G401.6 (cell line): ENCODE measurements around the gene HOXA13.

ENCODE experiments used
- FAIRE-seq: peaks from 2 replicates; lab custom pipeline; 2012; peaks lifted over from hg19 to GRCh38; lab: Jason Lieb, UNC

HOXA13 gene

GRCh38 chr7:27192546-27193334 lies 7.2 kb downstream of the HOXA13 start:
- no peak for FAIRE-seq

- FAIRE-seq = no peak
These were observed 7.9 kb downstream of the HOXA13 start for GRCh38 chr7:27191833-27192545.

- FAIRE-seq = no peak
These were observed 8.6 kb downstream of the HOXA13 start for GRCh38 chr7:27191161-27191731.

GRCh38 chr7:27189997-27190748 lies 9.7 kb downstream of the HOXA13 start:
- FAIRE-seq = no peak

GRCh38 chr7:27189295-27189996 lies 10.4 kb downstream of the HOXA13 start:
- no peak for FAIRE-seq

GRCh38 chr7:27188386-27189294 lies 11.3 kb downstream of the HOXA13 start:
- no peak for FAIRE-seq

GRCh38 chr7:27187475-27188385 lies 12.2 kb downstream of the HOXA13 start:
- no peak for FAIRE-seq

- peak; percentile 19 for FAIRE-seq
These were observed 13.0 kb downstream of the HOXA13 start for GRCh38 chr7:27186668-27187474.

GRCh38 chr7:27185854-27186667 lies 13.8 kb downstream of the HOXA13 start:
- FAIRE-seq = no peak

- peak; percentile 89 for FAIRE-seq
These were observed 14.7 kb downstream of the HOXA13 start, which contains the start of gene HOXA11 for GRCh38 chr7:27185013-27185853. Gene HOXA11 (minus strand): TSS chr7:27185232. CDS start chr7:27185144, 88 bp downstream.

- no peak for FAIRE-seq
These were observed 15.4 kb downstream of the HOXA13 start for GRCh38 chr7:27184337-27185012.

- FAIRE-seq = peak; percentile 27
These were observed 16.1 kb downstream of the HOXA13 start for GRCh38 chr7:27183682-27184336.

GRCh38 chr7:27182861-27183681 lies 16.8 kb downstream of the HOXA13 start:
- no peak for FAIRE-seq

- FAIRE-seq = no peak
These were observed 17.5 kb downstream of the HOXA13 start for GRCh38 chr7:27182285-27182841.
